BLaER1 (cell line): ENCODE results near the gene HEATR3.

Source experiments
- H3K27ac ChIP-seq: shearing (Covaris generic); formaldehyde crosslinking; 2 replicates; pipeline ENCODE4 v1.8.1; 2022
- H3K27me3 ChIP-seq: shearing (Covaris generic); formaldehyde crosslinking; 2 replicates; pipeline ENCODE4 v1.8.1; 2022
- H3K36me3 ChIP-seq: shearing (Covaris generic); formaldehyde crosslinking; 2 replicates; pipeline ENCODE4 v1.8.1; 2022
- H3K4me1 ChIP-seq: shearing (Covaris generic); formaldehyde crosslinking; 2 replicates; pipeline ENCODE4 v1.8.1; 2022
- H3K4me2 ChIP-seq: shearing (Covaris generic); formaldehyde crosslinking; 2 replicates; pipeline ENCODE4 v1.8.1; 2022
- H3K4me3 ChIP-seq: shearing (Covaris generic); formaldehyde crosslinking; 2 replicates; pipeline ENCODE4 v1.8.1; 2022
- H3K9ac ChIP-seq: shearing (Covaris generic); formaldehyde crosslinking; 2 replicates; pipeline ENCODE4 v1.8.1; 2022
- H3K9me3 ChIP-seq: shearing (Covaris generic); formaldehyde crosslinking; 2 replicates; pipeline ENCODE4 v1.8.1; 2022
- H4K20me1 ChIP-seq: shearing (Covaris generic); formaldehyde crosslinking; 2 replicates; pipeline ENCODE4 v1.8.1; 2022
- Cebpa-rat ChIP-seq: shearing (Covaris generic); IDR thresholded peaks from 2 replicates; pipeline ENCODE4 v1.8.1; 2022

Gene HEATR3

GRCh38 chr16:50035468-50035992 lies 30.2 kb upstream of the HEATR3 start:
- Histone ChIP-seq H3K36me3 (peaks cover 67% of the 10 kb centered on the region), H4K20me1 (peaks cover 20% of the 10 kb centered on the region), H3K4me2 (no peak overlapping the region), H3K9ac (no peak overlapping the region), H3K9me3 (no peaks in the 10 kb centered on the region), H3K27me3 (no peaks in the 10 kb centered on the region), H3K4me1 (peaks cover 18% of the 10 kb centered on the region), H3K4me3 (no peak overlapping the region), H3K27ac (no peak overlapping the region)
- TF ChIP-seq Cebpa-rat = no peak

DNA sequence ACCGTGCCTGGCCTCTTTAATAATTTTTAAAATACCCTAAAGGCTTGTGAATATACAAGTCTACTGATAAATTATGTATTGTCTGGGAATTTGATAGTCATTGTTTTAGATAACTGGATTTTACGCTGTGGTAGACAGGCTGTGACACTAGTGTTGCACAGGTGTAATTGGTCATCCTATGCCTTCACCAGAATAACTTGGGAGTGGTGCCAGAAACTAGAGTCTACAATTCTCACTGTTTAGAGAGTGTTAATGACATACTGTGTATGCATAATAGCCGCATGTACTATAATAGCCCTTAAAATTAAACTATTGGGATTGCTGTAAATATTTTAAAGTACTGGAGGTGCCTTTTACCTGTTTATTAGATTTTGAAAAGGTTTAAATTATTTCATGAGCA lies 29.3 kb upstream of the HEATR3 start:
- H3K4me2 ChIP-seq = no peak overlapping the region
- peaks cover 18% of the 10 kb centered on the region for H3K4me1 ChIP-seq
- H3K36me3 ChIP-seq = peaks cover 58% of the 10 kb centered on the region
- H3K4me3 ChIP-seq = no peak overlapping the region
- H3K9ac ChIP-seq = no peak overlapping the region
- H3K27ac ChIP-seq = no peak overlapping the region
- peaks cover 11% of the 10 kb centered on the region; the same call in 1 of the 2 replicates for H4K20me1 ChIP-seq
- TF ChIP-seq Cebpa-rat = no peak
- H3K27me3 ChIP-seq = no peaks in the 10 kb centered on the region
- H3K9me3 ChIP-seq = no peaks in the 10 kb centered on the region

- Histone ChIP-seq H4K20me1 (no peaks in the 10 kb centered on the region), H3K9me3 (no peaks in the 10 kb centered on the region), H3K4me3 (no peak overlapping the region), H3K4me1 (peaks cover 18% of the 10 kb centered on the region), H3K4me2 (no peak overlapping the region), H3K36me3 (peaks cover 45% of the 10 kb centered on the region), H3K27me3 (no peaks in the 10 kb centered on the region), H3K27ac (no peak overlapping the region), H3K9ac (no peak overlapping the region)
- no peak for TF ChIP-seq Cebpa-rat
These were observed 28.0 kb upstream of the HEATR3 start for GRCh38 chr16:50037662-50038220.

DNA sequence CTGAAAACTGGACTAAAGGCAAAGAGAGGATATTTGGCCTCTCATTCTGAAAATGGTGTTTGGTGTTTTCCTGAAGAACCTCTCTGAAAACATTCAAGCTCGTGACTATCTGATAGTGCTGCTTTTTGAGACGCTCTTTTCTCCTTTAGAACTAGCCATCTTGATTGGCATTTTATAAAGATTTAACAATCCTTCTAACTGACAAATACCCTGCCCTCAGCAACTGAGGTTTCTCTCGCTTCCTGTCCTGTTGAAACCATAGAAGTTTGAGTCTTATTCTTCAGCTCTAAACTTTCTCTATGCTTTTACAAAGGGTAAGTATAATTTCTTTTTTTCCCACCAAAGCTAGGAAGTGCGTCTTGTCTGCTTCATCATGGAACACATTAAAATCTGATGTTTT lies 27.5 kb upstream of the HEATR3 start:
- H3K27ac ChIP-seq = no peak overlapping the region

GRCh38 chr16:50038756-50039529 lies 26.8 kb upstream of the HEATR3 start:
- H3K9me3 ChIP-seq = no peaks in the 10 kb centered on the region
- H3K9ac ChIP-seq = no peak overlapping the region
- peak overlapping the region; percentile 50 for H3K4me2 ChIP-seq
- H3K4me1 ChIP-seq = peaks cover 18% of the 10 kb centered on the region
- TF ChIP-seq Cebpa-rat = no peak
- H3K4me3 ChIP-seq = no peak overlapping the region
- peaks cover 36% of the 10 kb centered on the region for H3K36me3 ChIP-seq
- no peak overlapping the region for H3K27ac ChIP-seq
- H3K27me3 ChIP-seq = no peaks in the 10 kb centered on the region
- no peaks in the 10 kb centered on the region for H4K20me1 ChIP-seq

More for the DNA sequence above, 27.5 kb upstream of the HEATR3 start:
- H3K4me3 ChIP-seq = no peak overlapping the region
- H3K27me3 ChIP-seq = no peaks in the 10 kb centered on the region
- peaks cover 18% of the 10 kb centered on the region for H3K4me1 ChIP-seq
- H3K36me3 ChIP-seq = peaks cover 41% of the 10 kb centered on the region
- no peak overlapping the region for H3K9ac ChIP-seq
- H4K20me1 ChIP-seq = no peaks in the 10 kb centered on the region
- no peaks in the 10 kb centered on the region for H3K9me3 ChIP-seq
- no peak for TF ChIP-seq Cebpa-rat
- H3K4me2 ChIP-seq = no peak overlapping the region

DNA sequence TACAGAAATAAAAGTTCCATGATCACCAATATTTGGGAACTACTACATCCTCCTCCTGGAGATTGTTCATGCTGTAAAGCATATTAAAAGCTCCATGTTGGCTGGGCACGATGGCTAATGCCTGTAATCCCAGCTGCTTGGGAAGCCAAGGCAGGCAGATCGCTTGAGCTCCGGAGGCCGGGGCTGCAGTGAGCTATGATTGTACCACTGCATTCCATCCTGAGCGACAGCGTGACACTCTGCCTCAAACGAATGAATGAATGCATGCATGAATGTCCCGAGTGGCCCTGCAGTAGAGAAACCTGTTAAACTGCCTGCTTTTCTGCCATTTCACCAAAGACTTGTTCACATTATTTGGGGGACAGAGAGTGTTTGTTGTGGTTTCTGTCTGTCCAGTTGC lies 25.8 kb upstream of the HEATR3 start:
- Histone ChIP-seq H4K20me1 (no peaks in the 10 kb centered on the region), H3K4me2 (no peak overlapping the region), H3K27me3 (no peaks in the 10 kb centered on the region), H3K9me3 (no peaks in the 10 kb centered on the region), H3K36me3 (peaks cover 25% of the 10 kb centered on the region), H3K27ac (no peak overlapping the region), H3K4me3 (no peak overlapping the region), H3K9ac (no peak overlapping the region), H3K4me1 (peaks cover 18% of the 10 kb centered on the region)
- no peak for TF ChIP-seq Cebpa-rat

- Histone ChIP-seq H3K4me3 (no peak overlapping the region), H3K4me1 (peaks cover 18% of the 10 kb centered on the region), H4K20me1 (no peaks in the 10 kb centered on the region), H3K9me3 (no peaks in the 10 kb centered on the region), H3K36me3 (peaks cover 18% of the 10 kb centered on the region), H3K27ac (no peak overlapping the region), H3K27me3 (no peaks in the 10 kb centered on the region), H3K4me2 (no peak overlapping the region), H3K9ac (no peak overlapping the region)
- no peak for TF ChIP-seq Cebpa-rat
These were observed 25.1 kb upstream of the HEATR3 start for GRCh38 chr16:50040710-50041109.

GRCh38 chr16:50043358-50043757 lies 22.4 kb upstream of the HEATR3 start:
- no peak for TF ChIP-seq Cebpa-rat
- no peak overlapping the region for H3K4me2 ChIP-seq
- H3K36me3 ChIP-seq = no peaks in the 10 kb centered on the region; the same call in 1 of the 2 replicates
- no peak overlapping the region for H3K27ac ChIP-seq
- H3K27me3 ChIP-seq = no peaks in the 10 kb centered on the region
- no peak overlapping the region for H3K9ac ChIP-seq
- no peaks in the 10 kb centered on the region for H4K20me1 ChIP-seq
- no peaks in the 10 kb centered on the region for H3K9me3 ChIP-seq
- no peak overlapping the region for H3K4me3 ChIP-seq
- peaks cover 13% of the 10 kb centered on the region for H3K4me1 ChIP-seq

DNA sequence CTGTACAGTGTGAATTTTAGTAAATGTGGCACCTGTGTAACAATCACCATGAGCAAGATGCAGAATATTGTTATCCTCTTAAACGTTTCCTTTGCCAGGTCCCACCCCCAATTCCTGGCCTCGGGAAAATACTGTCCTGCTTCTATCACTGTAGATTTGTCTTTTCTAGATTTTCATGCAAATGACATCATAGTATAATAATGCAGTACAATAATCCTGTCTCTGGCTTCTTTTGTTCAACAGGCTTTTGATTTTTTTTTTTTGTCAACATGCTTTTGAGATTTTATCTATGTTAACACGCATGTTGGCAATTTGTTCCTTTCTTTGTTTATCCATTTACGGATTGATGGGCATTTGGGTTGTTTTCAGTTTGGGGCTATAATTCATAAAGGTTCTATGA lies 20.4 kb upstream of the HEATR3 start:
- no peak overlapping the region for H3K4me3 ChIP-seq
- TF ChIP-seq Cebpa-rat = no peak
- H3K4me2 ChIP-seq = no peak overlapping the region
- no peak overlapping the region for H3K9ac ChIP-seq
- H3K27me3 ChIP-seq = no peaks in the 10 kb centered on the region
- H3K4me1 ChIP-seq = no peaks in the 10 kb centered on the region
- H4K20me1 ChIP-seq = no peaks in the 10 kb centered on the region
- H3K36me3 ChIP-seq = no peaks in the 10 kb centered on the region
- H3K9me3 ChIP-seq = no peaks in the 10 kb centered on the region
- H3K27ac ChIP-seq = no peak overlapping the region

- TF ChIP-seq Cebpa-rat = no peak
- H3K4me1 ChIP-seq = no peaks in the 10 kb centered on the region
- H3K9ac ChIP-seq = no peak overlapping the region
- no peaks in the 10 kb centered on the region for H3K27me3 ChIP-seq
- no peaks in the 10 kb centered on the region for H4K20me1 ChIP-seq
- H3K27ac ChIP-seq = no peak overlapping the region
- no peak overlapping the region for H3K4me2 ChIP-seq
- H3K4me3 ChIP-seq = no peak overlapping the region
- H3K36me3 ChIP-seq = no peaks in the 10 kb centered on the region
- H3K9me3 ChIP-seq = no peaks in the 10 kb centered on the region
These were observed 18.9 kb upstream of the HEATR3 start for GRCh38 chr16:50046853-50047252.
